Measurements from ENCODE around the gene PPP1R3C.

PPP1R3C gene

GRCh38 chr10:91672021-91672608, 39.2 kb upstream of the PPP1R3C start (continued):
- TF ChIP-seq OSR2 (tag by site-specific recombination; IDR thresholded peaks at IDR 0.05) (peak; percentile 96), SP7 (tag by site-specific recombination; IDR thresholded peaks at IDR 0.05) (peak; percentile 29; the same call in 1 of the 2 replicates), HOXC10 (CRISPR knock-in tag; IDR thresholded peaks at IDR 0.05) (no peak), ZNF335 (tag by site-specific recombination; conservative IDR thresholded peaks at IDR 0.05) (peak; percentile 50), SETDB1 (IDR thresholded peaks at IDR 0.05; ENCODE audit: insufficient read length, low read length) (no peak), BCL11B (tag by site-specific recombination; IDR thresholded peaks at IDR 0.05; ENCODE audit: low read depth) (no peak)

GRCh38 chr10:91668913-91669312, 36.0 kb upstream of the PPP1R3C start:
- Histone ChIP-seq H3K9me3 (ENCODE audit: control insufficient read depth, insufficient read depth, low read depth, low read length) (no peaks in the 10 kb centered on the region), H3K27ac (ENCODE audit: extremely low read depth, low read depth, low read length) (no peak overlapping the region), H3K4me1 (ENCODE audit: control insufficient read depth, insufficient read depth, low read length) (peaks cover 11% of the 10 kb centered on the region; the same call in 1 of the 2 replicates), H3K4me3 (ENCODE audit: low read depth, low read length) (no peak overlapping the region), H3K36me3 (ENCODE audit: control insufficient read depth in 2 of 2, insufficient read depth in 1 of 2, low read length in 2 of 2) (no peaks in the 10 kb centered on the region)
- POLR2A ChIA-PET, result no interaction called here
- CTCF ChIA-PET, result interaction anchor here (1.1 kb wide), 1 partner anchor 25 kb away, joined by 5 read pairs; no protein-coding TSS in a partner anchor
- TF ChIP-seq ZNF596 (tag by site-specific recombination; IDR thresholded peaks at IDR 0.05) (no peak), ZNF510 (tag by site-specific recombination; IDR thresholded peaks at IDR 0.05; ENCODE audit: insufficient replicate concordance) (no peak), EGR2 (tag by site-specific recombination; IDR thresholded peaks at IDR 0.05; ENCODE audit: low read depth) (no peak), ZNF768 (tag by site-specific recombination; IDR thresholded peaks at IDR 0.05) (no peak), ZNF2 (tag by site-specific recombination; IDR thresholded peaks at IDR 0.05) (no peak), BCL6B (tag by site-specific recombination; IDR thresholded peaks at IDR 0.05) (no peak), ZNF354C (tag by site-specific recombination; IDR thresholded peaks at IDR 0.05; ENCODE audit: borderline replicate concordance, low read depth) (no peak), ZNF140 (tag by site-specific recombination; IDR thresholded peaks at IDR 0.05) (no peak), REST (tag by site-specific recombination; IDR thresholded peaks at IDR 0.05) (no peak), KLF9 (tag by site-specific recombination; IDR thresholded peaks at IDR 0.05; ENCODE audit: low read depth) (no peak), ZNF169 (tag by site-specific recombination; IDR thresholded peaks at IDR 0.05) (no peak), MEIS1 (CRISPR knock-in tag; IDR thresholded peaks at IDR 0.05; ENCODE audit: borderline replicate concordance) (no peak)

GRCh38 chr10:91665842-91666241, 33.0 kb upstream of the PPP1R3C start:
- POLR2A ChIA-PET, result no interaction called here
- CTCF ChIA-PET, result interaction anchor here (0.7 to 1.1 kb wide), 2 partner anchors 80 to 114 kb away, joined by 3 to 6 read pairs; no protein-coding TSS in a partner anchor
- H3K4me3 ChIP-seq (ENCODE audit: low read depth, low read length), result no peak overlapping the region
- no peak overlapping the region for H3K27ac ChIP-seq (ENCODE audit: extremely low read depth, low read depth, low read length)
- no peaks in the 10 kb centered on the region for H3K36me3 ChIP-seq (ENCODE audit: control insufficient read depth in 2 of 2, insufficient read depth in 1 of 2, low read length in 2 of 2)
- no peaks in the 10 kb centered on the region for H3K4me1 ChIP-seq (ENCODE audit: control insufficient read depth, insufficient read depth, low read length)
- no peaks in the 10 kb centered on the region for H3K9me3 ChIP-seq (ENCODE audit: control insufficient read depth, insufficient read depth, low read depth, low read length)
- TF ChIP-seq INSM2 (tag by site-specific recombination; IDR thresholded peaks at IDR 0.05) (no peak), ZNF184 (tag by site-specific recombination; IDR thresholded peaks at IDR 0.05) (0 out of 2 replicates have a peak, but pooled peaks have one; percentile 35), ZNF350 (tag by site-specific recombination; IDR thresholded peaks at IDR 0.05) (peak; percentile 43; the same call in 1 of the 2 replicates), ZNF660 (tag by site-specific recombination; IDR thresholded peaks at IDR 0.05) (0 out of 2 replicates have a peak, but pooled peaks have one; percentile 32), ZNF677 (tag by site-specific recombination; IDR thresholded peaks at IDR 0.05) (no peak), ZBTB44 (tag by site-specific recombination; IDR thresholded peaks at IDR 0.05) (0 out of 2 replicates have a peak, but pooled peaks have one; percentile 11)
